Vagina (tissue), 2 donors: ENCODE results near the gene DENND1A.

Experiments
- POLR2A ChIP-seq, 2 donors: fragments of 450-650 bp; IDR thresholded peaks; one replicate each; pipeline ENCODE4 v1.6.1; 2017; ENCODE audit warnings: antibody characterized with exemption in 2 of 2, mild to moderate bottlenecking in 2 of 2, moderate library complexity in 2 of 2
- POLR2AphosphoS5 ChIP-seq, 2 donors: sonication (generic); formaldehyde crosslinking; IDR thresholded peaks; one replicate each; pipeline ENCODE4 v1.9.0; 2017; ENCODE audit warnings: antibody characterized with exemption in 2 of 2, mild to moderate bottlenecking in 2 of 2, low read depth in 1 of 2; ENCODE audit not compliant: insufficient read depth in 1 of 2
- TF ChIP-seq, protein P1 (sequence below), 3 experiments: fragments of 450-650 bp in 2 of 3; fragments of 200-600 bp in 1 of 3; sonication (generic) in 1 of 3; IDR thresholded peaks; one replicate each; pipeline ENCODE4 v1.5.1; 2017 to 2019; ENCODE audit warnings: antibody characterized with exemption in 3 of 3, mild to moderate bottlenecking in 2 of 3, moderate library complexity in 2 of 3

DNA sequence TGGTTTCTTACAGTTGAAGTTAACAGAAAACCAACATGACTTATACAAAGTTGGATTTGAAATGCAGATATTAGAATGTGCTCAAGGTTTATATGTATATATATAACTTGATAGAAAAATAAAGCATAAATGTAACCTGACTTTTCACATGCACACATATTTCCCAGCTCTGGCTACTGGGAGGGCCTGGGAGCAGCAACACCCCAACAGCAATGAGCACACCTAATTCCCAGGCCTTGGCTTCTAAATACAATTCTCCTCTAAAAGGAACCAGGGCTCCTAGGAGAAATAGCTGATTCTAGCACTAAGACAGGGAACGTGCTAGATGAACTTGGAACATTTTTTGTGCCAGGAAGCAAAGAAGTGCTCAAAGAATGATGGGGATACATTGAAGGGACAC, 42.1 kb downstream of the DENND1A start:
- TF ChIP-seq POLR2A (IDR thresholded peaks at IDR 0.05) (no peak), POLR2AphosphoS5 (IDR thresholded peaks at IDR 0.05; ENCODE audit: insufficient read depth in 1 of 2, low read depth in 1 of 2) (no peak)
- TF ChIP-seq, protein P1, sequence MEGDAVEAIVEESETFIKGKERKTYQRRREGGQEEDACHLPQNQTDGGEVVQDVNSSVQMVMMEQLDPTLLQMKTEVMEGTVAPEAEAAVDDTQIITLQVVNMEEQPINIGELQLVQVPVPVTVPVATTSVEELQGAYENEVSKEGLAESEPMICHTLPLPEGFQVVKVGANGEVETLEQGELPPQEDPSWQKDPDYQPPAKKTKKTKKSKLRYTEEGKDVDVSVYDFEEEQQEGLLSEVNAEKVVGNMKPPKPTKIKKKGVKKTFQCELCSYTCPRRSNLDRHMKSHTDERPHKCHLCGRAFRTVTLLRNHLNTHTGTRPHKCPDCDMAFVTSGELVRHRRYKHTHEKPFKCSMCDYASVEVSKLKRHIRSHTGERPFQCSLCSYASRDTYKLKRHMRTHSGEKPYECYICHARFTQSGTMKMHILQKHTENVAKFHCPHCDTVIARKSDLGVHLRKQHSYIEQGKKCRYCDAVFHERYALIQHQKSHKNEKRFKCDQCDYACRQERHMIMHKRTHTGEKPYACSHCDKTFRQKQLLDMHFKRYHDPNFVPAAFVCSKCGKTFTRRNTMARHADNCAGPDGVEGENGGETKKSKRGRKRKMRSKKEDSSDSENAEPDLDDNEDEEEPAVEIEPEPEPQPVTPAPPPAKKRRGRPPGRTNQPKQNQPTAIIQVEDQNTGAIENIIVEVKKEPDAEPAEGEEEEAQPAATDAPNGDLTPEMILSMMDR (IDR thresholded peaks at IDR 0.05) = no peak
